HG03457 (cell line): ENCODE results near the gene RBM15.

ENCODE experiments used
- ATAC-seq: cut with Tn5 transposase; IDR thresholded peaks from one replicate; pipeline ENCODE4 v1.9.1; 2021; ENCODE audit warnings: moderate number of reproducible peaks; ENCODE audit not compliant: unreplicated experiment

The RBM15 gene

GRCh38 chr1:110347182-110347893, 8.2 kb downstream of the RBM15 start:
- ATAC-seq: no peak

- no peak for ATAC-seq
Observed at GRCh38 chr1:110348050-110348449, 8.9 kb downstream of the RBM15 start.

- no peak for ATAC-seq
Observed at GRCh38 chr1:110348771-110349170, 9.6 kb downstream of the RBM15 start.

- no peak for ATAC-seq
Observed at GRCh38 chr1:110350360-110350759, 11.2 kb downstream of the RBM15 start.

- no peak for ATAC-seq
Observed at GRCh38 chr1:110355321-110355720, 16.1 kb downstream of the RBM15 start.

- ATAC-seq: no peak
Observed at GRCh38 chr1:110356379-110356778, 17.2 kb downstream of the RBM15 start.

GRCh38 chr1:110360431-110360830, 21.3 kb downstream of the RBM15 start:
- ATAC-seq: no peak

GRCh38 chr1:110361856-110362255, 22.7 kb downstream of the RBM15 start:
- no peak for ATAC-seq

- ATAC-seq: no peak
Observed at GRCh38 chr1:110364221-110364620, 25.0 kb downstream of the RBM15 start.

- no peak for ATAC-seq
Observed at GRCh38 chr1:110370827-110371226, 31.6 kb downstream of the RBM15 start.

GRCh38 chr1:110375490-110375889, 36.3 kb downstream of the RBM15 start:
- no peak for ATAC-seq

- no peak for ATAC-seq
Observed at GRCh38 chr1:110380672-110381283, 41.6 kb downstream of the RBM15 start.

GRCh38 chr1:110383251-110383990, 44.2 kb downstream of the RBM15 start:
- no peak for ATAC-seq

- no peak for ATAC-seq
Observed at GRCh38 chr1:110384581-110385321, 45.6 kb downstream of the RBM15 start.

- no peak for ATAC-seq
Observed at GRCh38 chr1:110385369-110385768, 46.2 kb downstream of the RBM15 start.

GRCh38 chr1:110387048-110387754, 48.0 kb downstream of the RBM15 start:
- ATAC-seq: no peak

- ATAC-seq: no peak
Observed at GRCh38 chr1:110390096-110390495, 50.9 kb downstream of the RBM15 start.

- ATAC-seq: no peak
Observed at GRCh38 chr1:110390692-110391245, 51.6 kb downstream of the RBM15 start, which contains the start of gene SLC16A4. Gene SLC16A4 (minus strand): TSS chr1:110391026. CDS start chr1:110389323, 1,703 bp downstream.

- ATAC-seq: no peak
Observed at GRCh38 chr1:110393286-110393685, 54.1 kb downstream of the RBM15 start.
